HepG2 (cell line): ENCODE measurements around the gene MORN5.

Source experiments
- CHD4 ChIP-seq: fragments of 200-600 bp; sonication (generic); IDR thresholded peaks from 2 replicates; pipeline ENCODE4 v1.7.0; 2017; ENCODE audit warnings: mild to moderate bottlenecking, low read length, borderline replicate concordance
- DNMT1 ChIP-seq: sonication (generic); formaldehyde crosslinking; IDR thresholded peaks from 2 replicates; pipeline ENCODE4 v1.5.1; 2020; ENCODE audit warnings: mild to moderate bottlenecking, missing genetic modification reagents
- EHMT2 ChIP-seq: fragments of 200-600 bp; sonication (generic); IDR thresholded peaks from 2 replicates; pipeline ENCODE4 v1.7.0; 2017; ENCODE audit warnings: antibody characterized with exemption, low read depth, low read length, borderline replicate concordance
- HDAC2 ChIP-seq: sonication (generic); formaldehyde crosslinking; IDR thresholded peaks from 2 replicates; pipeline ENCODE4 v1.4.0; 2020; ENCODE audit warnings: missing genetic modification reagents
- HNF4A ChIP-seq: sonication (generic); formaldehyde crosslinking; IDR thresholded peaks from 2 replicates; pipeline ENCODE4 v1.4.0; 2020; ENCODE audit warnings: missing genetic modification reagents
- PATZ1 ChIP-seq: sonication (generic); formaldehyde crosslinking; IDR thresholded peaks from 2 replicates; pipeline ENCODE4 v1.4.0; 2020; ENCODE audit warnings: missing genetic modification reagents
- ZBTB1 ChIP-seq: sonication (generic); formaldehyde crosslinking; IDR thresholded peaks from 2 replicates; pipeline ENCODE4 v1.4.0; 2020; ENCODE audit warnings: missing genetic modification reagents, borderline replicate concordance
- TF ChIP-seq, protein P1 (sequence below): sonication (generic); formaldehyde crosslinking; IDR thresholded peaks from 2 replicates; pipeline ENCODE4 v1.5.0; 2020; ENCODE audit warnings: mild to moderate bottlenecking, missing genetic modification reagents, moderate library complexity
- TF ChIP-seq, protein P2 (sequence below): IDR thresholded peaks from 2 replicates; pipeline ENCODE4 v1.6.1; 2016; ENCODE audit warnings: low read depth
- TF ChIP-seq, protein P3 (sequence below): IDR thresholded peaks from 2 replicates; pipeline ENCODE4 v1.6.1; 2016; ENCODE audit warnings: low read depth, control low read depth
- TF ChIP-seq, protein P4 (sequence below): sonication (generic); formaldehyde crosslinking; IDR thresholded peaks from 2 replicates; pipeline ENCODE4 v1.5.0; 2020; ENCODE audit warnings: missing genetic modification reagents, mild to moderate bottlenecking, borderline replicate concordance

DNA sequence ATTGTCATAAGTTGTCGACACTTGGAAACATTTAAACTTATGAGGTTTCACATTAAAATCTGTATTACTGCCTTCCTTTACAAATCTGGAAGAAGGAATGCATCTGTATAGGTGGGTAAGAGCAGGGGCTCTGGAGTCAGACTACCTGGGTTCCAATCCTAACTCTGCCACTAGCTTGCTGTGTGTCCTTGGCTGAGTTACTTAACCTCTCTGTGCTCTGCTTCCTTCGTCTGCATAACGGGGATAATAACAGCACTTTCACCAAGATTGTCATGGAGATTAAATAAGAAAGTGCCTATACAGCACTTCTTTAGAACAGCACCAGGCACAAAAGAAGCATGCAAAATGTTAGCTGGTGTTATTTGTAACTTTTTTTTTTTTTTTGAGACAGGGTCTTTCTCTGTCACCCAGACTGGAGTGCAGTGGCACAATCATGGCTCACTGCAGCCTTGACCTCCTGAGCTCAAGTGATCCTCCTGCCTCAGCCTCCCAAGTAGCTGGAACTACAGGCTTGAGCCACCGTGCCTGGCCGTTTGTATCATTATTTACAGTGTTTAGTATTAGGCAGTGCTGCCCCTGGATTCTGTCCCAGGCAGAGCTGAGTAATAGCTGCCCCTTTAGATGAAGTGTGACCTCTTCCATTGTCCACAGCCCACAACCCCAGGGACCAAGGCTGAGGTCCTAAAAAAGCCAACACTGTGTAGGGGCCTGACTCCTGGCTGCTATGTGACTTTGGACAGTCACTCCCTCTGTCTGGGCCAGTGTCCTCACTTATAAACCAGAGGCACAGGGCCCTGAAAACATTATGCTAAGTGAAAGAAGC, 41.2 kb upstream of the MORN5 start:
- TF ChIP-seq, protein P1, sequence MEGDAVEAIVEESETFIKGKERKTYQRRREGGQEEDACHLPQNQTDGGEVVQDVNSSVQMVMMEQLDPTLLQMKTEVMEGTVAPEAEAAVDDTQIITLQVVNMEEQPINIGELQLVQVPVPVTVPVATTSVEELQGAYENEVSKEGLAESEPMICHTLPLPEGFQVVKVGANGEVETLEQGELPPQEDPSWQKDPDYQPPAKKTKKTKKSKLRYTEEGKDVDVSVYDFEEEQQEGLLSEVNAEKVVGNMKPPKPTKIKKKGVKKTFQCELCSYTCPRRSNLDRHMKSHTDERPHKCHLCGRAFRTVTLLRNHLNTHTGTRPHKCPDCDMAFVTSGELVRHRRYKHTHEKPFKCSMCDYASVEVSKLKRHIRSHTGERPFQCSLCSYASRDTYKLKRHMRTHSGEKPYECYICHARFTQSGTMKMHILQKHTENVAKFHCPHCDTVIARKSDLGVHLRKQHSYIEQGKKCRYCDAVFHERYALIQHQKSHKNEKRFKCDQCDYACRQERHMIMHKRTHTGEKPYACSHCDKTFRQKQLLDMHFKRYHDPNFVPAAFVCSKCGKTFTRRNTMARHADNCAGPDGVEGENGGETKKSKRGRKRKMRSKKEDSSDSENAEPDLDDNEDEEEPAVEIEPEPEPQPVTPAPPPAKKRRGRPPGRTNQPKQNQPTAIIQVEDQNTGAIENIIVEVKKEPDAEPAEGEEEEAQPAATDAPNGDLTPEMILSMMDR (CRISPR knock-in tag), result no peak
- TF ChIP-seq EHMT2, result no peak
- no peak for TF ChIP-seq PATZ1 (CRISPR knock-in tag)
- no peak for TF ChIP-seq HNF4A (CRISPR knock-in tag)
- TF ChIP-seq ZBTB1 (CRISPR knock-in tag), result no peak
- TF ChIP-seq, protein P2, sequence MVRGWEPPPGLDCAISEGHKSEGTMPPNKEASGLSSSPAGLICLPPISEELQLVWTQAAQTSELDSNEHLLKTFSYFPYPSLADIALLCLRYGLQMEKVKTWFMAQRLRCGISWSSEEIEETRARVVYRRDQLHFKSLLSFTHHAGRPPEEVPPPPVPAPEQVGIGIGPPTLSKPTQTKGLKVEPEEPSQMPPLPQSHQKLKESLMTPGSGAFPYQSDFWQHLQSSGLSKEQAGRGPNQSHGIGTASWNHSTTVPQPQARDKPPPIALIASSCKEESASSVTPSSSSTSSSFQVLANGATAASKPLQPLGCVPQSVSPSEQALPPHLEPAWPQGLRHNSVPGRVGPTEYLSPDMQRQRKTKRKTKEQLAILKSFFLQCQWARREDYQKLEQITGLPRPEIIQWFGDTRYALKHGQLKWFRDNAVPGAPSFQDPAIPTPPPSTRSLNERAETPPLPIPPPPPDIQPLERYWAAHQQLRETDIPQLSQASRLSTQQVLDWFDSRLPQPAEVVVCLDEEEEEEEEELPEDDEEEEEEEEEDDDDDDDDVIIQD (CRISPR knock-in tag), result no peak
- TF ChIP-seq DNMT1, result no peak
- no peak for TF ChIP-seq HDAC2 (CRISPR knock-in tag)
- no peak for TF ChIP-seq CHD4
- TF ChIP-seq, protein P3, sequence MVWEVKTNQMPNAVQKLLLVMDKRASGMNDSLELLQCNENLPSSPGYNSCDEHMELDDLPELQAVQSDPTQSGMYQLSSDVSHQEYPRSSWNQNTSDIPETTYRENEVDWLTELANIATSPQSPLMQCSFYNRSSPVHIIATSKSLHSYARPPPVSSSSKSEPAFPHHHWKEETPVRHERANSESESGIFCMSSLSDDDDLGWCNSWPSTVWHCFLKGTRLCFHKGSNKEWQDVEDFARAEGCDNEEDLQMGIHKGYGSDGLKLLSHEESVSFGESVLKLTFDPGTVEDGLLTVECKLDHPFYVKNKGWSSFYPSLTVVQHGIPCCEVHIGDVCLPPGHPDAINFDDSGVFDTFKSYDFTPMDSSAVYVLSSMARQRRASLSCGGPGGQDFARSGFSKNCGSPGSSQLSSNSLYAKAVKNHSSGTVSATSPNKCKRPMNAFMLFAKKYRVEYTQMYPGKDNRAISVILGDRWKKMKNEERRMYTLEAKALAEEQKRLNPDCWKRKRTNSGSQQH (CRISPR knock-in tag), result no peak
- TF ChIP-seq, protein P4, sequence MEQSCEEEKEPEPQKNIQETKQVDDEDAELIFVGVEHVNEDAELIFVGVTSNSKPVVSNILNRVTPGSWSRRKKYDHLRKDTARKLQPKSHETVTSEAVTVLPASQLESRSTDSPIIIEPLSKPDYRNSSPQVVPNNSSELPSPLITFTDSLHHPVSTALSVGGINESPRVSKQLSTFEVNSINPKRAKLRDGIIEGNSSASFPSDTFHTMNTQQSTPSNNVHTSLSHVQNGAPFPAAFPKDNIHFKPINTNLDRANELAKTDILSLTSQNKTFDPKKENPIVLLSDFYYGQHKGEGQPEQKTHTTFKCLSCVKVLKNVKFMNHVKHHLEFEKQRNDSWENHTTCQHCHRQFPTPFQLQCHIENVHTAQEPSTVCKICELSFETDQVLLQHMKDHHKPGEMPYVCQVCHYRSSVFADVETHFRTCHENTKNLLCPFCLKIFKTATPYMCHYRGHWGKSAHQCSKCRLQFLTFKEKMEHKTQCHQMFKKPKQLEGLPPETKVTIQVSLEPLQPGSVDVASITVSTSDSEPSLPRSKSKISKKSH (CRISPR knock-in tag), result no peak
